Measurements from ENCODE around the gene PJVK.

The PJVK gene

GRCh38 chr2:178482437-178482836, 31.3 kb downstream of the PJVK start:
- no peak for DNase-seq

- DNase-seq = no peak
These were observed 33.3 kb downstream of the PJVK start for GRCh38 chr2:178484245-178485041.

GRCh38 chr2:178485356-178485755, 34.2 kb downstream of the PJVK start:
- DNase-seq = no peak

GRCh38 chr2:178491612-178492011, 40.4 kb downstream of the PJVK start:
- no peak for DNase-seq

GRCh38 chr2:178496049-178496448, 44.9 kb downstream of the PJVK start:
- DNase-seq = no peak

GRCh38 chr2:178498137-178498536, 47.0 kb downstream of the PJVK start:
- no peak for DNase-seq

DNA sequence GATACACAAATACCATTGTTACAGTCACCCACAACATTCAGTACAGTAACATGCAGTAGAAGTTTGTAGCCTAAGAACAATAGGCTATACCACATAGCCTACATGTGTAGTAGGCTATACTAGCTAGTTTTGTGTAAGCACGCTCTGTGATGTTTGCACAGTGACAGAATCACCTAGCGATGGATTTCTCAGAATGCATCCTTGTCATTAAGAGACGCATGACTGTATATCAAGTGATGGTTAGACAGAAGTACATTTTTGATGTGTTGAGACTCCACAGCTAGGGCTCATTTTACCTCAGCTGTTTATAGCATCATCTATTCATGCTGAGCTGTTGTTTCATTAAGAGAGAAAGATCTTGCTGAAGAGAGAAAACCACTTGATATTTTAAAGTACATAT, 48.5 kb downstream of the PJVK start:
- DNase-seq = no peak

GRCh38 chr2:178502751-178503150, 51.6 kb downstream of the PJVK start:
- no peak for DNase-seq

DNA sequence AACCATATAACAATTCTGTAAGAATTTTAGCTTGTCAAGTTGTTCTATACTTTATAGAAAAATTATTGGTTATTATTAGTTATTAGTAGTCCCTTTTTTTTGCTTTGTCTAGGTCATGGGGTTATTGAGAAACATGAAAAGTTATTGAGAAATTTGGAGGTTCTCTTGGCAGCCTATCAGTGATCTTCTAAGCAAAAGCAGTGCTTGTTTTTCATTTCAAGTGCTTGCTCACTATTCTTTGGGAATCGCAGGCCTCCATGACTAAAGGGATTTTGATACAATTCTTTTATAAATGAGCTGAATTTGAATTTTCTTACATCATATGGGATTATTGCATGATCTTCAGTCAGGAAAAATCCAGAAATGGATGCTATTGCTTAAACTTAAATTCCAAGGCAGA, 54.9 kb downstream of the PJVK start:
- DNase-seq = no peak

DNA sequence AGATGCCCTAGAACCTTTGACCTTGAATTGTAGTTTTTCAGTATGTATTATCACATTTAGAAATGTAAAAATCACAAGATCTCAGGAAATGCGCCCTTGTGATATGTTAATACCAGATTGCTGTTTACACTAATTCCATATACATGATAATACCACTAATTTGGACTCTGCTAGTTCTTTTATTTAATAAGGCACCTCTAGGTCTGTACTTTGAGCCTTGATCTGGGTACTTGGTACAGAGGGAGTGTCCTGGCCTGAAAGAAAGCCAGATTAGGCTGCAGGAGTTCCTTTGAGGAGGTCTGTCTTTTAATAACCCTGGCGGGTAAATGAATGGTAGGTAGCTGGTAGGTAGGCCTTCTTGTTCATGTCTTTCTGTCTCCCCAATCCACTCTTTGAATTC, 55.3 kb downstream of the PJVK start:
- no peak for DNase-seq

DNA sequence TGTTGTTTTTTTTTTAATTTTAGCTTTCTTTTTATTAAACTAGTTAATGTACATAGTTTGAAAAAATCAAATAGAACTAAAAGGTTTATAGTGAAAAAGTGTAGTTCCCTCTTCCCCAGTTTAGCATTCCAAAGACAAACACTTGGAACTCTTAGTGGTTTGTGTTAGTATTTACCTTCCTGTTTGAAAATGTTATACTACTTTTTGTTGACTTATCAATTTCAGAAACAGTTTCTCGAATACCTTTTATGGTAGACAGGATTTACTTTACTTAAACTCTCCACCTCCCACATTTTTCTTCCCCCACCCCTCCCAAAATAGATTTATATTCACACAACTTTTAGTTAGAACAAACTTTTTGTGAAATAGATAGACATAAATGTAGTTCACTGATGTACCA, 55.8 kb downstream of the PJVK start:
- DNase-seq = no peak

- no peak for DNase-seq
These were observed 57.5 kb downstream of the PJVK start for GRCh38 chr2:178508646-178509045.

- no peak for DNase-seq
These were observed 59.2 kb downstream of the PJVK start for GRCh38 chr2:178510384-178510783.

Data from cerebellar nuclear complex (tissue), 1 donor.